NCI-H1436 (cell line): ENCODE measurements around the gene DBNDD2.

Source experiments
- DNase-seq: peaks from one replicate; lab custom pipeline; 2025; lab: John Stamatoyannopoulos, UW

The DBNDD2 gene

GRCh38 chr20:45416917-45417316, 8.8 kb downstream of the DBNDD2 start:
- no peak for DNase-seq

- DNase-seq: peak; percentile 6
These were observed 11.4 kb downstream of the DBNDD2 start for GRCh38 chr20:45419188-45420091.

GRCh38 chr20:45420125-45420524, 12.0 kb downstream of the DBNDD2 start:
- no peak for DNase-seq

- no peak for DNase-seq
These were observed 15.6 kb downstream of the DBNDD2 start for GRCh38 chr20:45423700-45424099.

GRCh38 chr20:45425561-45425960, 17.5 kb downstream of the DBNDD2 start:
- no peak for DNase-seq

GRCh38 chr20:45426320-45427016, 18.4 kb downstream of the DBNDD2 start:
- DNase-seq: no peak

- DNase-seq: no peak
These were observed 19.4 kb downstream of the DBNDD2 start for GRCh38 chr20:45427236-45428149.

- no peak for DNase-seq
These were observed 21.5 kb downstream of the DBNDD2 start for GRCh38 chr20:45429618-45430017.

- no peak for DNase-seq
These were observed 24.2 kb downstream of the DBNDD2 start for GRCh38 chr20:45432294-45432693.

- no peak for DNase-seq
These were observed 25.2 kb downstream of the DBNDD2 start for GRCh38 chr20:45433316-45433715.

- no peak for DNase-seq
These were observed 25.9 kb downstream of the DBNDD2 start for GRCh38 chr20:45433976-45434375.

GRCh38 chr20:45436732-45437485, 28.8 kb downstream of the DBNDD2 start:
- peak; percentile 71 for DNase-seq

- DNase-seq: no peak
These were observed 32.3 kb downstream of the DBNDD2 start for GRCh38 chr20:45440424-45440823.

GRCh38 chr20:45440891-45441685, 33.0 kb downstream of the DBNDD2 start:
- no peak for DNase-seq

- no peak for DNase-seq
These were observed 33.7 kb downstream of the DBNDD2 start for GRCh38 chr20:45441746-45442145.

GRCh38 chr20:45444050-45444449, 36.0 kb downstream of the DBNDD2 start:
- DNase-seq: no peak

GRCh38 chr20:45445805-45446562, 37.9 kb downstream of the DBNDD2 start:
- DNase-seq: no peak

- no peak for DNase-seq
These were observed 40.2 kb downstream of the DBNDD2 start for GRCh38 chr20:45448270-45448669.

- DNase-seq: no peak
These were observed 41.4 kb downstream of the DBNDD2 start for GRCh38 chr20:45449528-45449927.
